Measurements from ENCODE around the gene NRBF2. TPM values are rescaled to one million over a fixed set of nuclear protein-coding genes. Genes with fewer than 3 reads are reported as not detected.

The NRBF2 gene
- total RNA-seq, 1 donor from 2014 or later = 8.5 TPM

- DNase-seq (no peak), ATAC-seq (no peak)
- intact Hi-C loops (cut with micrococcal nuclease) = no loop called here
These were observed 67.3 kb downstream of the NRBF2 start for GRCh38 chr10:63200431-63200830.

DNA sequence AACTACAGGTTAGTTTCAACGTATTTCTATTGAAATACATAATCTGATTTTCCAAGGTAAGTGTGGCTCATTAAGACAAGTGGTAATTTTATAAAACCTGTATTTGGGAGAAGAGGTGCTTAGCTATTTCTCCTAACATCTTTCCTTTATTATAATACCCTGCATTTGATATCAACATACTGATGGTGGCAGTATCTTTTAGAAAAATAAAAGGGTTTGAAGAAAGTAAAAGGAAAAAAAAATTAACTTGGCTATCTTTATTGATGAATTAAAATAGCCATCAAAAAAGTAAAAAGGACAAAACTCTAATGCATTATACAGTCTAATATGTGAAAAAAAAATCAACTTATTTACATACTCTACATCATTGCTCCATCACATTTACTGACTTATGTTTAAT, 68.0 kb downstream of the NRBF2 start:
- DNase-seq (no peak), ATAC-seq (no peak)
- intact Hi-C loops (cut with micrococcal nuclease) = no loop called here
